Measurements from ENCODE around the gene SHROOM4.

SHROOM4 gene

DNA sequence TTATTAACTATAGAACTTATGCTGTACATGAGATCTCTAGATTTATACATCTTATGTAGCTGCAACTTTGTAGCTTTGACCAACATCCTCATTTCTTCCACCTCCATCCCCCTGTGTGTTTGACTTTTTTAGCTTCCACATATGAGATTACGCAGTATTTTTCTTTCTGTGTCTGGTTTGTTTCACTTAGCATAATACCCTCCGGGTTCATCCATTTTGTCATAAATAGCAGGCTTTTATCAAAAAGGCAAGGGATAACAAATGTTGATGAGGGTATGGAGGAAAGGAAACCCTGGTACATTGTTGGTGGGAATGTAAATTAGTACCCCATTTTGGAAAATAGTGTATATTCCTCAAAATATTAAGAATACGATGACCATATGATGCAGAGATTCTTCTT is 227.0 kb downstream of the SHROOM4 start:
- no peak for TF ChIP-seq TAF1 (IDR thresholded peaks at IDR 0.05; ENCODE audit: borderline replicate concordance, insufficient read depth, low read length)
- TF ChIP-seq POLR2AphosphoS5 (IDR thresholded peaks at IDR 0.05; ENCODE audit: low read depth, low read length): no peak
- no peak for TF ChIP-seq FOXP2 (optimal IDR thresholded peaks at IDR 0.05; ENCODE audit: borderline replicate concordance, extremely low read depth, extremely low read length, insufficient read depth)
- TF ChIP-seq, protein P1, sequence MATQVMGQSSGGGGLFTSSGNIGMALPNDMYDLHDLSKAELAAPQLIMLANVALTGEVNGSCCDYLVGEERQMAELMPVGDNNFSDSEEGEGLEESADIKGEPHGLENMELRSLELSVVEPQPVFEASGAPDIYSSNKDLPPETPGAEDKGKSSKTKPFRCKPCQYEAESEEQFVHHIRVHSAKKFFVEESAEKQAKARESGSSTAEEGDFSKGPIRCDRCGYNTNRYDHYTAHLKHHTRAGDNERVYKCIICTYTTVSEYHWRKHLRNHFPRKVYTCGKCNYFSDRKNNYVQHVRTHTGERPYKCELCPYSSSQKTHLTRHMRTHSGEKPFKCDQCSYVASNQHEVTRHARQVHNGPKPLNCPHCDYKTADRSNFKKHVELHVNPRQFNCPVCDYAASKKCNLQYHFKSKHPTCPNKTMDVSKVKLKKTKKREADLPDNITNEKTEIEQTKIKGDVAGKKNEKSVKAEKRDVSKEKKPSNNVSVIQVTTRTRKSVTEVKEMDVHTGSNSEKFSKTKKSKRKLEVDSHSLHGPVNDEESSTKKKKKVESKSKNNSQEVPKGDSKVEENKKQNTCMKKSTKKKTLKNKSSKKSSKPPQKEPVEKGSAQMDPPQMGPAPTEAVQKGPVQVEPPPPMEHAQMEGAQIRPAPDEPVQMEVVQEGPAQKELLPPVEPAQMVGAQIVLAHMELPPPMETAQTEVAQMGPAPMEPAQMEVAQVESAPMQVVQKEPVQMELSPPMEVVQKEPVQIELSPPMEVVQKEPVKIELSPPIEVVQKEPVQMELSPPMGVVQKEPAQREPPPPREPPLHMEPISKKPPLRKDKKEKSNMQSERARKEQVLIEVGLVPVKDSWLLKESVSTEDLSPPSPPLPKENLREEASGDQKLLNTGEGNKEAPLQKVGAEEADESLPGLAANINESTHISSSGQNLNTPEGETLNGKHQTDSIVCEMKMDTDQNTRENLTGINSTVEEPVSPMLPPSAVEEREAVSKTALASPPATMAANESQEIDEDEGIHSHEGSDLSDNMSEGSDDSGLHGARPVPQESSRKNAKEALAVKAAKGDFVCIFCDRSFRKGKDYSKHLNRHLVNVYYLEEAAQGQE (IDR thresholded peaks at IDR 0.05; ENCODE audit: insufficient read depth in 1 of 2, low read depth in 2 of 2, low read length in 2 of 2): no peak
- TF ChIP-seq SIN3A (IDR thresholded peaks at IDR 0.05; ENCODE audit: borderline replicate concordance, insufficient read depth, low read length): no peak

DNA sequence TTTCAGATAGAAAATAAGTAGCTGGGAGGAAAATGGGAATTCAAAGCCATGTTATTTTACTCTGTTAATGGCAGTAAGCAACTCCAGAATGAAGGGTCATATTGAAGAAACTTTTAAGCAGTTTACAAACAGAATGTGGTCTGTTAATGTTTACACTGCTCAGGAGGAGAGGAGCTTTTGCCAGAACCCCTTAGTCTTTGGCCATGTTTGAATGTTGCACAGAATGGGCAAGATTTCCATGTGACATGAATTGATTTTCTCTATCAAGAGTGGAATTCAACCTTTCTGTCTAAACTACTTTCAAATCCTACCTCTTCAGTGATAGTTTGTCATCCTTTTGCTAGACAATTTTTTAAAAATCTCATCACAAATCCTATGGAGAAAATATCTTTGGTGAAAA is 227.6 kb downstream of the SHROOM4 start:
- TF ChIP-seq POLR2AphosphoS5 (IDR thresholded peaks at IDR 0.05; ENCODE audit: low read depth, low read length): no peak
- no peak for TF ChIP-seq TAF1 (IDR thresholded peaks at IDR 0.05; ENCODE audit: borderline replicate concordance, insufficient read depth, low read length)
- TF ChIP-seq SIN3A (IDR thresholded peaks at IDR 0.05; ENCODE audit: borderline replicate concordance, insufficient read depth, low read length): no peak
- TF ChIP-seq FOXP2 (optimal IDR thresholded peaks at IDR 0.05; ENCODE audit: borderline replicate concordance, extremely low read depth, extremely low read length, insufficient read depth): no peak
- TF ChIP-seq, protein P1 (IDR thresholded peaks at IDR 0.05; ENCODE audit: insufficient read depth in 1 of 2, low read depth in 2 of 2, low read length in 2 of 2): no peak

DNA sequence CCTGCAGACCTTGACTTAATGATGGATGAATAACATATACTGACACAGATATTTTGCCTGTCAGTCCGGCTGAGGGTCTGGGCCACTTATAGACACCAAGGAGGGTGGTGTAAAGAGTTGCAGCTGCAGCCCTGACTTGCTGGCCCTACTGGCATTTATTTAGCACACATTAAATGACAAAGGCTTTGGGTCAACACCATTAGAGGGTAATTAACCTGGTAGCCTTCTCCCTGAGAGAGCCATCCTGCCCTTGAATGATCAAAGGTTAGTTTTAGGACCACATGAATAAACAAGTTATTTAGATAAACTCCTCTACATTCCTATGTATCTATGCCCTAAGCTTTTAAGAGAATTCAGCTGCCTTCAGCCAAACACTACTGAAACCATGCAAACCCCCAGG is 232.6 kb downstream of the SHROOM4 start:
- TF ChIP-seq SIN3A (IDR thresholded peaks at IDR 0.05; ENCODE audit: borderline replicate concordance, insufficient read depth, low read length): no peak
- no peak for TF ChIP-seq POLR2AphosphoS5 (IDR thresholded peaks at IDR 0.05; ENCODE audit: low read depth, low read length)
- TF ChIP-seq, protein P1 (IDR thresholded peaks at IDR 0.05; ENCODE audit: insufficient read depth in 1 of 2, low read depth in 2 of 2, low read length in 2 of 2): no peak
- TF ChIP-seq TAF1 (IDR thresholded peaks at IDR 0.05; ENCODE audit: borderline replicate concordance, insufficient read depth, low read length): no peak
- no peak for TF ChIP-seq FOXP2 (optimal IDR thresholded peaks at IDR 0.05; ENCODE audit: borderline replicate concordance, extremely low read depth, extremely low read length, insufficient read depth)

DNA sequence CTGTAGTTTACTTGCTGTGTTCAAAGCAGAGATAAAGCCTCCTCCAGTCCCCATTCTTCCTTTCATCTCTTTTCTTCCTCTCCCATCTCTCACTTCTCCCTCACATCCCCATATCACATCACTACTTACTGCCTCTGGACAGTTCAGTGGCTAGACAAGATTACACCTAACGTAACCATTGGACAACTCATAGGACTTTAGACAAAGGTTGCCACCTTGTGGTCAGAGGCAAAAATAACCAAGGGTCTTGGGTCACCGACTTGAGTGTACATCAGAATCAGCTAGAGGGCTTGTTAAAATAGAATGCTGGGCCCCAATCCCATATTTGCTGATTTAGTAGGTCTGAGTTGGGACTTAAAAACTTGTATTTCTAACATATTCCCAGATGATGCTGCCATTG is 234.0 kb downstream of the SHROOM4 start:
- TF ChIP-seq POLR2AphosphoS5 (IDR thresholded peaks at IDR 0.05; ENCODE audit: low read depth, low read length) (no peak), TAF1 (IDR thresholded peaks at IDR 0.05; ENCODE audit: borderline replicate concordance, insufficient read depth, low read length) (no peak), FOXP2 (optimal IDR thresholded peaks at IDR 0.05; ENCODE audit: borderline replicate concordance, extremely low read depth, extremely low read length, insufficient read depth) (no peak), SIN3A (IDR thresholded peaks at IDR 0.05; ENCODE audit: borderline replicate concordance, insufficient read depth, low read length) (no peak)
- TF ChIP-seq, protein P1 (IDR thresholded peaks at IDR 0.05; ENCODE audit: insufficient read depth in 1 of 2, low read depth in 2 of 2, low read length in 2 of 2): no peak

DNA sequence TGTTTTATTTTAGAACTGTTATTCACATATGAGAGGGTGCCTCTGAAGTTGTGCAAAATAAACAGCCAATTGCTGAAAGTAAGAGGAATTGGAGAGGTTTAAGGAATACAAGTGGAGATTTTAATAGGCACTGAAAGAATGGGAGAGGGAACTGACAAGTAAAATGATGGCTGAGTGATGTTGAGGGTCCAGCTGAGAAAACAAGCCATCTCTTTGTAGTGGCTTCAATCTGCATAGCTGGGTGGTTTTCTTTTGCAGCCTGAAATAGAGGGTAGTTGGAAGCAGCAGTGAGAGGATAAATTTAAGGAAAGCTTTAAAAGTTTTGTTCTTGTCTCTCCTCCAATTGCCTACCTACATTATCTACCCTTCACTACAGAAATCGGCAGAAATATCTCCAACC is 236.7 kb downstream of the SHROOM4 start:
- TF ChIP-seq, protein P1 (IDR thresholded peaks at IDR 0.05; ENCODE audit: insufficient read depth in 1 of 2, low read depth in 2 of 2, low read length in 2 of 2): no peak
- TF ChIP-seq FOXP2 (optimal IDR thresholded peaks at IDR 0.05; ENCODE audit: borderline replicate concordance, extremely low read depth, extremely low read length, insufficient read depth) (no peak), SIN3A (IDR thresholded peaks at IDR 0.05; ENCODE audit: borderline replicate concordance, insufficient read depth, low read length) (no peak), TAF1 (IDR thresholded peaks at IDR 0.05; ENCODE audit: borderline replicate concordance, insufficient read depth, low read length) (no peak), POLR2AphosphoS5 (IDR thresholded peaks at IDR 0.05; ENCODE audit: low read depth, low read length) (no peak)
